Measurements from ENCODE around the gene CYP27C1. TPM values are rescaled to one million over a fixed set of nuclear protein-coding genes. Genes with fewer than 3 reads are reported as not detected.

CYP27C1 gene
- total and polyA plus RNA-seq, 9 of the 15 experiments (the other 6 are each of a cell fraction or from before 2014, with no cell fraction given), result not detected

DNA sequence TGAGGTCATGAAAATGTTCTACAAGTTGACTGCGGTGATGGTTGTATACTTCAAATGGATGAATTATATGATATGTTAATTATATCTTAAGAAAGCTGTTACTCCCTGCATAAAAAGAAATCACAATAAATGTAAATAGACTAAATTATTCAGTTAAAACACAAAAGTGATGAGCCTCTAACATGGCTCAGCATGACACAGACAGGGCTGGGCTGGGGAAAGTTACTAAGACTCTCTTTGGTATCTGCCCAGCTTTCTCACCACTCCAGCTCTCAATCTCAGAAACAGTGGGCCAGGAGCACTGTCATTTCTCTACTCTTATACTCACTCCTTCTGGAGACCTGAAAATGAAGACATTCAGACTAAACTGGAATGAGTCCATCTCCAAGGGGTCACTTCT, 3.5 kb downstream of the CYP27C1 start:
- Histone ChIP-seq H3K27ac (ENCODE audit: extremely low read depth, low read depth, low read length) (no peak overlapping the region), H3K9me1 (ENCODE audit: control insufficient read depth, insufficient read depth, low read length) (no peaks in the 10 kb centered on the region), H3K79me2 (ENCODE audit: control insufficient read depth, insufficient read depth, low read length) (no peaks in the 10 kb centered on the region), H4K20me1 (replicated peaks; ENCODE audit: control insufficient read depth, insufficient read depth, low read length) (no peaks in the 10 kb centered on the region), H3K4me1 (replicated peaks in 1 of 2; ENCODE audit: control insufficient read depth in 2 of 2, insufficient read depth in 2 of 2, low read length in 2 of 2) (peaks cover 0 to 9% of the 10 kb centered on the region in 2 experiments; a peak in 2 of 5 replicates), H2AFZ (ENCODE audit: low read depth, low read length) (no peak overlapping the region), H3K9ac (ENCODE audit: insufficient read depth in 1 of 2, low read depth in 2 of 2, low read length in 2 of 2) (no peak overlapping the region), H3K36me3 (ENCODE audit: control insufficient read depth, insufficient read depth, low read length) (no peaks in the 10 kb centered on the region), H3K4me3 (no peak overlapping the region), H3K27me3 (ENCODE audit: control insufficient read depth in 2 of 2, insufficient read depth in 2 of 2, low read length in 2 of 2) (peaks cover 16 to 36% of the 10 kb centered on the region in 2 experiments), H3K4me2 (ENCODE audit: insufficient read depth, low read length) (no peak overlapping the region), H3K9me3 (replicated peaks; ENCODE audit: control insufficient read depth, insufficient read depth, low read depth, low read length) (no peaks in the 10 kb centered on the region)
- intact Hi-C loops (cut with micrococcal nuclease), result no loop called here
- ChIA-PET CTCF (ENCODE audit: low intra/inter-chr PET ratio) (no interaction called here), POLR2A (interaction anchor here (0.6 kb wide), 1 partner anchor 57 kb away, joined by 3 read pairs; no protein-coding TSS in a partner anchor)
- no TSS peak for BruUV-seq (replicated peaks)
- ATAC-seq (no peak), DNase-seq (ENCODE audit: extremely low read depth in 1 of 4, low spot score in 3 of 4) (no peak), FAIRE-seq (no peak)
- TF ChIP-seq, protein P1, sequence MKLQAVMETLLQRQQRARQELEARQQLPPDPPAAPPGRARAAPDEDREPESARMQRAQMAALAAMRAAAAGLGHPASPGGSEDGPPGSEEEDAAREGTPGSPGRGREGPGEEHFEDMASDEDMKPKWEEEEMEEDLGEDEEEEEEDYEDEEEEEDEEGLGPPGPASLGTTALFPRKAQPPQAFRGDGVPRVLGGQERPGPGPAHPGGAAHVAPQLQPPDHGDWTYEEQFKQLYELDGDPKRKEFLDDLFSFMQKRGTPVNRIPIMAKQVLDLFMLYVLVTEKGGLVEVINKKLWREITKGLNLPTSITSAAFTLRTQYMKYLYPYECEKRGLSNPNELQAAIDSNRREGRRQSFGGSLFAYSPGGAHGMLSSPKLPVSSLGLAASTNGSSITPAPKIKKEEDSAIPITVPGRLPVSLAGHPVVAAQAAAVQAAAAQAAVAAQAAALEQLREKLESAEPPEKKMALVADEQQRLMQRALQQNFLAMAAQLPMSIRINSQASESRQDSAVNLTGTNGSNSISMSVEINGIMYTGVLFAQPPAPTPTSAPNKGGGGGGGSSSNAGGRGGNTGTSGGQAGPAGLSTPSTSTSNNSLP (IDR thresholded peaks at IDR 0.05; ENCODE audit: borderline replicate concordance, low read depth, low read length), result no peak
- no peak for TF ChIP-seq TARDBP (IDR thresholded peaks at IDR 0.05)
- peak; percentile 90 for TF ChIP-seq ZNF507 (tag; conservative IDR thresholded peaks at IDR 0.05)
- no peak for TF ChIP-seq NBN (IDR thresholded peaks at IDR 0.05; ENCODE audit: low read depth)
- 0% methylated on average over 1 of the region's 1 CpG for WGBS (ENCODE audit: insufficient coverage, low coverage, missing lambda C conversion rate)
- in situ Hi-C loops (cut with MboI), result no loop called here

DNA sequence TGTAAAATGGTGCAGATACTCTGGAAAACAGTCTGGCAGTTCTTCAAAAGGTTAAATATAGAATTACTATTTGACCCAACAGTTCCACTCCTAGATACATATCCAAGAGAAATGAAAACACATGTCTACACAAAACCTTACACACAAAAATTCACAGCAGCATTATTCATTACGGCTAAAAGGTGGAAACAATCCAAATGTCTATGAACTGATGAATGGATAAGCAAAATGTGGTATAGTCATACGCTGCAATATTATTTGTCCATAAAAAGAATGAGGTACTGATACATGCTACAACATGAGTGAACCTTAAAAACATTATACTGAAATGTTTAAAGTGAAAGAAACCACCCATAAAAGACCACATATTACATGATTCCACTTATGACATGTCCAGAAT, 4.0 kb downstream of the CYP27C1 start:
- BruUV-seq (replicated peaks), result no TSS peak
- H3K27me3 ChIP-seq (ENCODE audit: control insufficient read depth in 2 of 2, insufficient read depth in 2 of 2, low read length in 2 of 2), result peaks cover 16 to 31% of the 10 kb centered on the region in 2 experiments
- H3K4me1 ChIP-seq (replicated peaks in 1 of 2; ENCODE audit: control insufficient read depth in 2 of 2, insufficient read depth in 2 of 2, low read length in 2 of 2), result peaks cover 0 to 9% of the 10 kb centered on the region in 2 experiments; a peak in 2 of 5 replicates
- H3K9ac ChIP-seq (ENCODE audit: insufficient read depth in 1 of 2, low read depth in 2 of 2, low read length in 2 of 2), result no peak overlapping the region
- no peaks in the 10 kb centered on the region for H3K79me2 ChIP-seq (ENCODE audit: control insufficient read depth, insufficient read depth, low read length)
- no peaks in the 10 kb centered on the region for H4K20me1 ChIP-seq (replicated peaks; ENCODE audit: control insufficient read depth, insufficient read depth, low read length)
- WGBS (ENCODE audit: insufficient coverage, low coverage, missing lambda C conversion rate), result 12% methylated on average over 2 of the region's 2 CpGs
- ATAC-seq (no peak), DNase-seq (ENCODE audit: extremely low read depth in 1 of 4, low spot score in 3 of 4) (no peak), FAIRE-seq (no peak)
- H2AFZ ChIP-seq (ENCODE audit: low read depth, low read length), result no peak overlapping the region
- H3K9me1 ChIP-seq (ENCODE audit: control insufficient read depth, insufficient read depth, low read length), result no peaks in the 10 kb centered on the region
- no peak overlapping the region for H3K4me2 ChIP-seq (ENCODE audit: insufficient read depth, low read length)
- in situ Hi-C loops (cut with MboI) (no loop called here), intact Hi-C loops (cut with micrococcal nuclease) (no loop called here)
- no peaks in the 10 kb centered on the region for H3K36me3 ChIP-seq (ENCODE audit: control insufficient read depth, insufficient read depth, low read length)
- POLR2A ChIA-PET, result interaction anchor here (0.6 kb wide), 1 partner anchor 57 kb away, joined by 3 read pairs; no protein-coding TSS in a partner anchor
- H3K9me3 ChIP-seq (replicated peaks; ENCODE audit: control insufficient read depth, insufficient read depth, low read depth, low read length), result no peaks in the 10 kb centered on the region
- no peak overlapping the region for H3K27ac ChIP-seq (ENCODE audit: extremely low read depth, low read depth, low read length)
- CTCF ChIA-PET (ENCODE audit: low intra/inter-chr PET ratio), result no interaction called here
- no peak overlapping the region for H3K4me3 ChIP-seq
- TF ChIP-seq JUN (IDR thresholded peaks at IDR 0.05; ENCODE audit: borderline replicate concordance, low read depth, low read length) (no peak), JUN (CRISPR knock-in tag; IDR thresholded peaks at IDR 0.05; ENCODE audit: borderline replicate concordance) (no peak), ZNF347 (CRISPR knock-in tag; IDR thresholded peaks at IDR 0.05; ENCODE audit: low read depth) (no peak), ZNF830 (CRISPR knock-in tag; IDR thresholded peaks at IDR 0.05) (no peak), HSF4 (CRISPR knock-in tag; IDR thresholded peaks at IDR 0.05; ENCODE audit: borderline replicate concordance) (no peak), ZNF217 (CRISPR knock-in tag; IDR thresholded peaks at IDR 0.05) (no peak), POLR2H (tag; IDR thresholded peaks at IDR 0.05; ENCODE audit: low read depth) (no peak)
- TF ChIP-seq, protein P2, sequence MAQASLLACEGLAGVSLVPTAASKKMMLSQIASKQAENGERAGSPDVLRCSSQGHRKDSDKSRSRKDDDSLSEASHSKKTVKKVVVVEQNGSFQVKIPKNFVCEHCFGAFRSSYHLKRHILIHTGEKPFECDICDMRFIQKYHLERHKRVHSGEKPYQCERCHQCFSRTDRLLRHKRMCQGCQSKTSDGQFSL (CRISPR knock-in tag; IDR thresholded peaks at IDR 0.05), result no peak
- TF ChIP-seq, protein P2 (tag; IDR thresholded peaks at IDR 0.05), result no peak
